ENCODE data around the gene NPIPA1.
"Not testable (repeated sequence)": the region's sequence is repeated elsewhere in the genome, so short reads cannot be mapped to it uniquely, and the experiment has no call there.

Gene NPIPA1

DNA sequence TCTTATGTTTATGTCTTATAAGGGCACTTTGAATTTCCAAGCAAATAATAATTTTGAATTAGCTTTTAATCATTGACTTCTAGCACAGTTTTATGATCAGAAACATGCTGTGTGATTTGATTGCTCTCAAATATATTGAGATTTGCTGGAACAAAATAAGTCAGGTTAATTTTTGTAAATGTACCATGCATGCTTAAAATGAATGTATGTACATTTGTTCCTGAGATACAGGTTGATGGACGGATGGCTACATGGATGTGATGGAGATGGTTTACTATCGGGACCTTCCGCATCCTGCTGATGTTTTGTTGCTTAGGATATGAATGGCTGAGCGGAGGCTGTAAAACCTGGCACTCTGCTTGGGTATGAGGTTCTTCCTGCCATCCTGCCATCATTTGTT is at the start of gene NPIPA1:
TSS of gene NPIPA1 (plus strand) at position 301 of the 400 bp plus-strand sequence. CDS start at position 301, 0 bp downstream.
- H3K4me3 ChIP-seq (ENCODE audit: low read depth, low read length); DNase-seq (ENCODE audit: low read depth): not testable (repeated sequence)

DNA sequence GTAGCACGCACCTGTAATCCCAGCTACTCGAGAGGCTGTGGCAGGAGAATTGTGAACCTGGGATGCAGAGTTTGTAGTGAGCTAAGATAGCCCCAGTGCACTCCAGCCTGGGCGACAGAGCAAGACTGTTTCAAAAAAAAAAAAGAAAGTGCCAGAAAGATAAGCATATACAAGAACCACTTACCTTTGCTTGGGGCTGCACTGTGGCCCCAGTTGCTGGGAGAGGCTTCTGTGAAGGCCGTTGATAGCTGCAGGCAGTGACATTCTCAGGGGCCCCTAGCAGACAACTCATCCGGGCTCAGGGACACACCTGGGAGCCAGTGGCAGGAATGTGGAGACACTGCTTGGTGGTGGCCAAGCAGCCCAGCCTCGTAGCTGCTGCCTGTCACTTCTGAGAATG is 45.1 kb upstream of the NPIPA1 start:
- not testable (repeated sequence) for DNase-seq (ENCODE audit: low read depth); H3K4me3 ChIP-seq (ENCODE audit: low read depth, low read length)

DNA sequence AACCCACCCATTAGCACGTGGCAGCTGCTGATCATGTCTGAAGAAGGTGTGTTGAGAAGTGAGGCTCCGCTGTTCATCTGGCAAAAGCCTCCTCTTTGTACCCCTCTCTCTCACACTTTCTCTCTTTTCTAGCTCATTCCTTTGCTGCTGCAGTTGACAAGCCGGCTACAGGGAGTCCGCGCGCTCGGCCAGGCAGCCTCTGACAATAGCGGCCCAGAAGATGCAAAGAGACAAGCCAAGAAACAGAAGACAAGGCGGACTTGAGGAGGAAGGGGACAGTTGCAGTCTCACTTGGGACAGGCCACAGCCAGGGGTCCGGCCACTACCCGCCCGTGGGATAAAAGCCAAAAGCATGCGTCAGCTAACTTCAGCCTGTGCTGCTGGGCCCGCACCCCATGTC is 41.9 kb upstream of the NPIPA1 start:
- H3K4me3 ChIP-seq (ENCODE audit: low read depth, low read length); DNase-seq (ENCODE audit: low read depth): not testable (repeated sequence)

DNA sequence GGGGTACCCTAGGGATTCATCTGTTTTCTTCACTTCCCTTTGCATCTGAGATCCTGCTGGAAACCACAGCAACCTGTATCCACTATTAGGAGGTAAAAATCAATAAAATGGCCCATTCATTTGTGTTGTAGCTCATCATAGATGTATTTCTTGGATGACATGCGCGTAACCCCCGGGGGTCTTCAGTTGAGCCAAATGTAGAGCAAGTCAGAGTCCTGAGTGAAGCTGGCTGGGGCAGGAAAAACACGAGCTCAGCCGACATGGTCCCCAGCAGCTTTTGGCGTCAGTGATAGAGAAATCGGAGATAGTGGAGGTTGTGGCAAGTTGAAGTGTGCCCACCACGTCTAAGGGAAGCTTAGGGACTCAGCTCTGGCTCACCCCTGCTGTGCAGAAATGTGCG is 41.2 kb upstream of the NPIPA1 start:
- H3K4me3 ChIP-seq (ENCODE audit: low read depth, low read length); DNase-seq (ENCODE audit: low read depth): not testable (repeated sequence)

DNA sequence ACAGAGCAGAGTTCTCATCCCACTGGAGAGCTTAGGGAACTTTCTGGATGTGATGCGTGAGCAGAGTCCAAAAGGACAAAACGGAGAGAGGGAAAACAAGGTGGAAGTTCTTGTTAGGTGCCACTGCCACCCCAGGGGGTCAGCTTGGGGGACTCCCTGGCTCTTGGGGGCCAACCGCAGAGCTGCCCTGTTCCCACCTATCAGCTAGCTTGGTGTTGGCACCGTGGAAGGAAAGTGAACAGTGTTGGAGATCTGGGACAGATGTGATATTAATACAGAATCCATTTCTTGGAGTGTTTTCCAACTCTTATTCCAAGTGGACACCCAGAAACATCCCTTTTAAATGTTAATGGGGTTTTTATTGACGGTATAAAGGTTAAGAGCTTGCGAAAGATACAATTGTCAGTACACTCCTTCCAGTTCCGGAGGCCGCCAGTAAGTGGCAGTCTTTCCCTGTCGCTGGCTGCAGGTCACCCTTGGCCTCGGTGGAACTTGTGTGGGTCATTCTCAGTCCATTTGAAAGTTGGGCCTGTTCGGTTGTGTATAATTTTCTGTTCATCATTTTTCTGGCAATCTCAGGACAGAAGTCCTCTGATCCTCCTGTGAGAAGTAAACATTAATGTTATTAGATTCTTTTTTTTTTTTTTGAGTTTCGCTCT is 40.1 kb upstream of the NPIPA1 start:
- not testable (repeated sequence) for DNase-seq (ENCODE audit: low read depth); H3K4me3 ChIP-seq (ENCODE audit: low read depth, low read length)
- TF ChIP-seq, protein P1, sequence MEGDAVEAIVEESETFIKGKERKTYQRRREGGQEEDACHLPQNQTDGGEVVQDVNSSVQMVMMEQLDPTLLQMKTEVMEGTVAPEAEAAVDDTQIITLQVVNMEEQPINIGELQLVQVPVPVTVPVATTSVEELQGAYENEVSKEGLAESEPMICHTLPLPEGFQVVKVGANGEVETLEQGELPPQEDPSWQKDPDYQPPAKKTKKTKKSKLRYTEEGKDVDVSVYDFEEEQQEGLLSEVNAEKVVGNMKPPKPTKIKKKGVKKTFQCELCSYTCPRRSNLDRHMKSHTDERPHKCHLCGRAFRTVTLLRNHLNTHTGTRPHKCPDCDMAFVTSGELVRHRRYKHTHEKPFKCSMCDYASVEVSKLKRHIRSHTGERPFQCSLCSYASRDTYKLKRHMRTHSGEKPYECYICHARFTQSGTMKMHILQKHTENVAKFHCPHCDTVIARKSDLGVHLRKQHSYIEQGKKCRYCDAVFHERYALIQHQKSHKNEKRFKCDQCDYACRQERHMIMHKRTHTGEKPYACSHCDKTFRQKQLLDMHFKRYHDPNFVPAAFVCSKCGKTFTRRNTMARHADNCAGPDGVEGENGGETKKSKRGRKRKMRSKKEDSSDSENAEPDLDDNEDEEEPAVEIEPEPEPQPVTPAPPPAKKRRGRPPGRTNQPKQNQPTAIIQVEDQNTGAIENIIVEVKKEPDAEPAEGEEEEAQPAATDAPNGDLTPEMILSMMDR (IDR thresholded peaks at IDR 0.05; ENCODE audit: low read depth, low read length, missing control alignments), result peak; percentile 5

DNA sequence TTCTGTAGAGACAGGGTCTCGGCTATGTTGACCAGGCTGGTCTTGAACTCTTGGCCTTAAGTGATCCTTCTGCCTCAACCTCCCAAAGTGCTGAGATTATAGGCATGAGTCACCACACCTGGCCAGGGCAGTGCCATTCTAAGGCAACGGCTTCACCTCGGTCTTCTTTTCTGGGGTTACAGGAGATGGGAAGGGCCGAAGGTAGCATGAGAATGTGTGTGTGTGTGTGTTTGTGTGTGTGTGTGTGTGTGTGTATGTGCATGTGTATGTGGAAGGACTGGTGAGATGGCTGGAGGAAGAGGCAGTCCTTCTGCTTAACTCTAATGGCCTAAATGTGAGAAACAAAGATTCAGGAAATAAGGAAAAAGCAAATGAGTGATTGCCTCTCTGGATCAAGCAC is 39.1 kb upstream of the NPIPA1 start:
- not testable (repeated sequence) for H3K4me3 ChIP-seq (ENCODE audit: low read depth, low read length); DNase-seq (ENCODE audit: low read depth)

DNA sequence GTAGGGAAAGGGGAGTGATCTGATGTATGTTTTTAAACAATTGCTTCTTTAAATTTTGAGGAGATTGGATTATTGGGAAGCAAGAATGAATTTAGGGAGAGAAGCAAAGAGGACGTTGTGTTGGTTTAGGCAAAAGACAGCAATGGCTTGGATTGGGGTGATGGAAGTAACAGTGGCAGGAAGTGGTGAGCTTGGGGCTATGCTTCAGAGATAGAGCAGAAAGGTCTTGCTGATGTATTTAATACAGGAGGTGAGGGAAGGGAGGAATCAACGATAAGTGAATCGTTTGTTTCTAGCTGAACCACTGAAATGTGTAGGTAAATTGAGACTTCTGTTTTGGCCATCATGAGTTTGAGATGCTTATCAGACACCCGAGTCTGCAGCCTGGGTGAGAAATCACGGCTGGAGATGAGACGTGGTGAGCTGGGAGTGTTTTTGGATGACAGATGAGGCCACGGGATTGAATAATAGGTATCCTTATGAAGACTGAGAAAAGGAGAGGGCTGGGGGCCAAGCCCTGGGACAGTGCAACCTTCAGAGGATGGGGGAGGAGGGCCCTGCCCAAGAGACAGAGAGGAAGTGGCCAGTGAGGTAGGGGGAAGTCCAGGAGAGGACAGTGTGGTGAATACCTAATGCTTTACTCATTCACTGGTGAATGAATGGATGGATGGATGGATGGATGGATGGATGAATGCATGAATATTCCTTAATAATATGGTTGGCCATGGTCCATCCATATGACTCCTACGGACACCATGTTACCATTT is 33.9 kb upstream of the NPIPA1 start:
- H3K4me3 ChIP-seq (ENCODE audit: low read depth, low read length); DNase-seq (ENCODE audit: low read depth): not testable (repeated sequence)

DNA sequence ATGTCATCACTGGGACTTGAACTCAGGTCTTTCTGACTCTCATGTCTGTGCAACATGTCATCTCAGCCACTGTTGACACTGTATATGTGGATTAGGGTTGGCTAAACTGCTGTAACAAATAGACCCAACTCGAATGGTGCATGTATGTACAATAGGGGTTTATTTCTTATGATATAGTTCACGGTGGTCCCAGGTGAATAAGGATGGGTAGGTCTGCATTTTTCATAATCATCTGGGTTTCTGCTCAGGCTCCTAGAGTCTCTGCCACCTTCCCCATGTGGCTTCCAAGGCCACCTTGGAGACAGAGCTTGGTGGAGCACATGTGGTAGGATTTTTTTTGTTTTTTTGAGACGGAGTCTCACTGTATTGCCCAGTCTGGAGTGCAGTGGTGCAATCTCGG is 27.5 kb upstream of the NPIPA1 start:
- not testable (repeated sequence) for H3K4me3 ChIP-seq (ENCODE audit: low read depth, low read length); DNase-seq (ENCODE audit: low read depth)

DNA sequence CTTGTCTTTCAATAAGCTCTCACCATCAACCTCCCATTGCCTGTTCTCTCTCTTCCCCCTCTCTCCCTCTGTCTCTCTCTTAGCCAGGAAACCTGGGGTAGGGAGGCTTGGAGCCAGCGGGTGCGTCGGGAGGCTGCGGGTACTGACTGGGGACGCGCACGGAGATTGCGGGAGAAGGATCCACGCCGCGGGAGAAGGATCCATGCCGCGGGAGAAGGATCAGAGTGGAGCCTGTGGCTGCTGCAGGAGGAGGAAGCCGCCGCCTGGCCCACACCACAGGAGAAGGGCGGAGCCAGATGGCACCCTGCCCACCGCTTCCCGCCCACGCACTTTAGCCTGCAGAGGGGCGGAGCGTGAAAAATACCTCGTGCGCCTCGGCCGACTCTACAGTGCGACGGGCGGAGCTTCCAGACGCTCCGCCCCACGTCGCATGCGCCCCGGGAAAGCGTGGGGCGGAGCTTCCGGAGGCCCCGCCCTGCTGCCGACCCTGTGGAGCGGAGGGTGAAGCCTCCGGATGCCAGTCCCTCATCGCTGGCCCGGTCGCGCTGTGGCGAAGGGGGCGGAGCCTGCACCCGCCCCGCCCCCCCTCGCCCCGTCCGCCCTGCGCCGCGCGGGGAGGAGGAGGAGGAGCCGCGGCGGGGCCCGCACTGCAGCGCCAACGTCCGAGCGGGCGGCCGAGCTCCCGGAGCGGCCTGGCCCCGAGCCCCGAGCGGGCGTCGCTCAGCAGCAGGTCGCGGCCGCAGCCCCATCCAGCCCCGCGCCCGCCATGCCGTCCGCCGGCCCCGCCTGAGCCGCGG is 26.2 kb upstream of the NPIPA1 start:
- not testable (repeated sequence) for DNase-seq (ENCODE audit: low read depth); H3K4me3 ChIP-seq (ENCODE audit: low read depth, low read length)

DNA sequence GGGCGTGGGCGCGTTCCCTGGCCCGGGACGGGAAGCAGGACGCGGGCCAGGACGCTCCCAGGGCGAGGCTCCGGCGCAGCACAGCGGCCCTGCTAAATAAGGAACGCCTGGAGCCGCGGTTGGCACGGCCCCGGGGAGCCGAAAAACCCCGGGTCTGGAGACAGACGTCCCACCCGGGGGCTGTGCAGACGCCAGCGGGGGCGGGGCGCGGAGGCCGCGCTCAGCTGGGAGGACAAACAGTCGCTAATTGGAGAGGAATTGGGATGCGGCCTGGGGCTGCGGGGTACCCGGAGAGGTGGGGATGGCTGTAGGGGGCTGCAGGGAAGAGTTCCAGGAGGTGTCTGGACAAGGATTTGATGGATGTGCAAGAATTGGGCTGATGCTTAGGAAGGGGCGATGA is 25.3 kb upstream of the NPIPA1 start:
- peak overlapping the region; percentile 38 for H3K4me3 ChIP-seq (ENCODE audit: low read depth, low read length)
- not testable (repeated sequence) for DNase-seq (ENCODE audit: low read depth)

DNA sequence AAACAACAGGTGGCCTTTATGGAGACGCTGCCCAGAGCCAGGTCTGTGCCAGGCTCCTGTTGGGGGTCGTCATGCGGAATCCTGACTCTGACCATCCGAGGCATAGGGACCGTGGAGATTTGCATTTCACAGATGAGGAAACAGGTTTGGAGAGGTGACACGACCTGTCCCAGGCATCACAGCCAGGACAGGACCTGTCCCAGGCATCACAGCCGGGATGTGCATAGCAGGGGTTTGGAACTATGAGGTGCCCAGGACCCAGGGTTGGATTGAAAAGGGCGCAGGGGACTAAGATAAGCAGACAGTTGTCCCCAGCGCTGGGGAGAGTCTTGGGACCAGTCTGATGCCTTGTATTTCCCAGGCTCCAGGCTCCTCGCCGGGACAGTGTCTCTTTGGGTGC is 24.7 kb upstream of the NPIPA1 start:
- DNase-seq (ENCODE audit: low read depth); H3K4me3 ChIP-seq (ENCODE audit: low read depth, low read length): not testable (repeated sequence)

DNA sequence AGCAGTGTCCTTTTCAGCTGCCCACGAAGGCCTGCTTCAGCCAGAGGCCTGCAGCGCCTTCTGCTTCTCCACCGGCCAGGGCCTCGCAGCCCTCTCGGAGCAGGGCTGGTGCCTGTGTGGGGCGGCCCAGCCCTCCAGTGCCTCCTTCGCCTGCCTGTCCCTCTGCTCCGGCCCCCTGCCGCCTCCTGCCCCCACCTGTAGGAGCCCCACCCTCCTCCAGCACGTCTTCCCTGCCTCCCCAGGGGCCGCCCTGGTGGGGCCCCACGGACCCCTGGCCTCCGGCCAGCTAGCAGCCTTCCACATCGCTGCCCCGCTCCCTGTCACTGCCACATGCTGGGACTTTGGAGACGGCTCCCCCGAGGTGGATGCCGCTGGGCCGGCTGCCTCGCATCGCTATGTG is 18.7 kb upstream of the NPIPA1 start:
- not testable (repeated sequence) for DNase-seq (ENCODE audit: low read depth); H3K4me3 ChIP-seq (ENCODE audit: low read depth, low read length)

DNA sequence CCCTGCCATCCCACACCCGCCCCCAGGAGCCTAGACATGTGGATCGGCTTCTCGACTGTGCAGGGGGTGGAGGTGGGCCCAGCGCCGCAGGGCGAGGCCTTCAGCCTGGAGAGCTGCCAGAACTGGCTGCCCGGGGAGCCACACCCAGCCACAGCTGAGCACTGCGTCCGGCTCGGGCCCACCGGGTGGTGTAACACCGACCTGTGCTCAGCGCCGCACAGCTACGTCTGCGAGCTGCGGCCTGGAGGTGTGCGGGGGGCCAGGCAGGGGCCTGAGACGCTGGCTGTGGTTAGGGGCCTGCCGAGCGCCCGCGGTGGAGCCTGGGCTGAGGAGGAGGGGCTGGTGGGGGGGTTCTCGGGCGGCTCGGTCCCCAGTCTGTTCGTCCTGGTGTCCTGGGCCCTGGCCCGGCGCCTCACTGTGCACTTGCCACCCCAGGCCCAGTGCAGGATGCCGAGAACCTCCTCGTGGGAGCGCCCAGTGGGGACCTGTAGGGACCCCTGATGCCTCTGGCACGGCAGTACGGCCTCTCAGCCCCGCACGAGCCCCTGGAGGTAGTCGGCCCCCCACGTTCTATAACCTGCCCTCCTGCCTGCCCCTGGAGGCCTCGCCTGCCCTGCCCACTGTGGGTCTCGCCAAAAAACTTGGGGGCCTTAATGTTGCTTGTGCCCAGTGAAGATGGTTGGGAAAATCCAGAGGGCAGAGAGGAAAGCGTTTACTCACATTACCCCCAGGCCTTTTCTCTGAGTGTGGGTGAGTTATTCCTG is 17.2 kb upstream of the NPIPA1 start:
- DNase-seq (ENCODE audit: low read depth); H3K4me3 ChIP-seq (ENCODE audit: low read depth, low read length): not testable (repeated sequence)

DNA sequence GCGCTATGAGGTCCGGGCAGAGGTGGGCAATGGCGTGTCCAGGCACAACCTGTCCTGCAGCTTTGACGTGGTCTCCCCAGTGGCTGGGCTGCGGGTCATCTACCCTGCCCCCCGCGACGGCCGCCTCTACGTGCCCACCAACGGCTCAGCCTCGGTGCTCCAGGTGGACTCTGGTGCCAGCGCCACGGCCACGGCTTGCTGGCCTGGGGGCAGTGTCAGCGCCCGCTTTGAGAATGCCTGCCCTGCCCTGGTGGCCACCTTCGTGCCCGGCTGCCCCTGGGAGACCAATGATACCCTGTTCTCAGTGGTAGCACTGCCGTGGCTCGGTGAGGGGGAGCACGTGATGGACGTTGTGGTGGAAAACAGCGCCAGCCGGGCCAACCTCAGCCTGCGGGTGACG is 15.0 kb upstream of the NPIPA1 start:
- DNase-seq (ENCODE audit: low read depth); H3K4me3 ChIP-seq (ENCODE audit: low read depth, low read length): not testable (repeated sequence)

DNA sequence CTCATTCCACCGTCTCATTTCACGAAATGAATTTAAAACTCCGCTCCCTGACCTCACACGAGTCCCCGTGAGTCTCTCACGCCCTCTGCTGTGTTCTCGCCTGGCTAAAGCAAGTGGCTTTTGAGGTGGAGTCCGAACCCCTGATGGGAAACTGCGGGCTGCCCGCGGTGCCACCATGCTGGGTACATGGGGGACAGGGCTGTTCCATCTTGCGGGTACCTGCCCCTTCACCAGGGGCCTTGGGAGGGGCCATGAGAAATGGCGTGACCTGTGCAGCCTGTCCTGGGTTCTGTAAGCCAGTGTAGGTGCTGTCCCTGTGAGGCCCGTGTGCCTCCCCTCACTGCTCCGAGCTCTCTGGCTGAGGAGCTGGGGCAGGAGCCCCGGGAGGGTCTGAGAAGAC is 14.3 kb upstream of the NPIPA1 start:
- H3K4me3 ChIP-seq (ENCODE audit: low read depth, low read length); DNase-seq (ENCODE audit: low read depth): not testable (repeated sequence)

DNA sequence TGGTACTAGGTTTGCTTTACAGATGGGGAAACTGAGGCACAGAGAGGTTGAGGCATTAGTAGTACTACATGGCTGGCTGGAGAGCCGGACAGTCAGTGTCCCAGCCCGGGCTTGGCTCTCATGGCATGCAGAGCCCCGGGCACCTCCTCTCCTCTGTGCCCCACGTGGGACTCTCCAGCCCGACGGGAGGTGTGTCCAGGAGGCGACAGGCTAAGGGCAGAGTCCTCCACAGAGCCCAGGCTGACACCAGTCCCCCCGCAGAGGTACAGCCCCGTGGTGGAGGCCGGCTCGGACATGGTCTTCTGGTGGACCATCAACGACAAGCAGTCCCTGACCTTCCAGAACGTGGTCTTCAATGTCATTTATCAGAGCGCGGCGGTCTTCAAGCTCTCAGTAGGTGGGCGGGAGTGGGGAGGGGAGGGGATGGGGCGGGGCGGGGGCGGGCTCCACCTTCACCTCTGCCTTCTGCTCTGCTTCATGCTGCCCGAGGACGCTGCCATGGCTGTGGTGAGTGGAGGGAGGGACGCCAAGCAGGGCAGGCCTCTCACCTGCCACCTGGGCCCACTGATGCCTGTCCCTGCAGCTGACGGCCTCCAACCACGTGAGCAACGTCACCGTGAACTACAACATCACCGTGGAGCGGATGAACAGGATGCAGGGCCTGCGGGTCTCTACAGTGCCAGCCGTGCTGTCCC is 13.7 kb upstream of the NPIPA1 start:
- DNase-seq (ENCODE audit: low read depth); H3K4me3 ChIP-seq (ENCODE audit: low read depth, low read length): not testable (repeated sequence)

DNA sequence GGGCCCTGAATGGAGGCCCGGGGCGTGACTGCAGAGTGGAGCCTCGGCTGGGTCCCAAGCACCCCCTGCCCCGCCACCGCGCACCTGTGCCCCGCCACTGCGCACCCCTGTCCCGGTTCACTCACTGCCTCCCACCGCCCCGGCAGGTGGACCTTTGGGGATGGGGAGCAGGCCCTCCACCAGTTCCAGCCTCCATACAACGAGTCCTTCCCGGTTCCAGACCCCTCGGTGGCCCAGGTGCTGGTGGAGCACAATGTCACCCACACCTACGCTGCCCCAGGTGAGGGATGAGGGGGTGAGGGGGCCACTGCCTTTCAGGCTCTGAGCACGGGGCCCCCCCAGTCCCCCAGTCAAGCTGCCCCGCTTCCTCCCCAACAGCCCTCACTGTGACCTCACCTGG is 12.9 kb upstream of the NPIPA1 start:
- not testable (repeated sequence) for DNase-seq (ENCODE audit: low read depth); H3K4me3 ChIP-seq (ENCODE audit: low read depth, low read length)

Data from GM12864 (cell line).